ENCODE results near the gene CD28.

DNA sequence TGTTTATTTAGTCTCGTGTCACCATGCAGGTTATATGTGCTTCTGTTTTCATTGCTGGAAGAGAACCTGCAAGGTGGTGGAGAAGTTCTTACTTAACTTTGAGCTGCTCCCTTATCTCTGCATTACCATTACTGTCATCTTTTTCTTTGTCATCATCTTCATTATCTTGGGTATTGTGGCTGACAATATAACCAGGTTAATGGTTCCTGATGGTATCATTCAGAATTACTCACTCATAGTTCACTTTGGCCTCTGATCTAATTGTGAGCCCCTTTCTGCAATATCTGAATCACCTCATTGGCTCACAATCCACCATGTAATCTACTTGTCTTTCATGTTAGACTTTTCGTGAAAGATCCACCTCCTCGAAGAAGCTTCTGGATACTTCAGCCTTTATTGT is 5.0 kb downstream of the CD28 start:
- TF ChIP-seq, protein P1, sequence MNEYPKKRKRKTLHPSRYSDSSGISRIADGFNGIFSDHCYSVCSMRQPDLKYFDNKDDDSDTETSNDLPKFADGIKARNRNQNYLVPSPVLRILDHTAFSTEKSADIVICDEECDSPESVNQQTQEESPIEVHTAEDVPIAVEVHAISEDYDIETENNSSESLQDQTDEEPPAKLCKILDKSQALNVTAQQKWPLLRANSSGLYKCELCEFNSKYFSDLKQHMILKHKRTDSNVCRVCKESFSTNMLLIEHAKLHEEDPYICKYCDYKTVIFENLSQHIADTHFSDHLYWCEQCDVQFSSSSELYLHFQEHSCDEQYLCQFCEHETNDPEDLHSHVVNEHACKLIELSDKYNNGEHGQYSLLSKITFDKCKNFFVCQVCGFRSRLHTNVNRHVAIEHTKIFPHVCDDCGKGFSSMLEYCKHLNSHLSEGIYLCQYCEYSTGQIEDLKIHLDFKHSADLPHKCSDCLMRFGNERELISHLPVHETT (CRISPR knock-in tag; conservative IDR thresholded peaks at IDR 0.05 in 1 of 2, IDR thresholded peaks at IDR 0.05 in 1 of 2) = no peak
- TF ChIP-seq, protein P2, sequence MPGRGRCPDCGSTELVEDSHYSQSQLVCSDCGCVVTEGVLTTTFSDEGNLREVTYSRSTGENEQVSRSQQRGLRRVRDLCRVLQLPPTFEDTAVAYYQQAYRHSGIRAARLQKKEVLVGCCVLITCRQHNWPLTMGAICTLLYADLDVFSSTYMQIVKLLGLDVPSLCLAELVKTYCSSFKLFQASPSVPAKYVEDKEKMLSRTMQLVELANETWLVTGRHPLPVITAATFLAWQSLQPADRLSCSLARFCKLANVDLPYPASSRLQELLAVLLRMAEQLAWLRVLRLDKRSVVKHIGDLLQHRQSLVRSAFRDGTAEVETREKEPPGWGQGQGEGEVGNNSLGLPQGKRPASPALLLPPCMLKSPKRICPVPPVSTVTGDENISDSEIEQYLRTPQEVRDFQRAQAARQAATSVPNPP (IDR thresholded peaks at IDR 0.05; ENCODE audit: borderline replicate concordance, insufficient read depth, insufficient read length) = no peak
- TF ChIP-seq EZH2 (IDR thresholded peaks at IDR 0.05; ENCODE audit: borderline replicate concordance, low read depth, low read length) = no peak
- TF ChIP-seq BHLHE40 (IDR thresholded peaks at IDR 0.05; ENCODE audit: low read length) = no peak
- TF ChIP-seq, protein P3, sequence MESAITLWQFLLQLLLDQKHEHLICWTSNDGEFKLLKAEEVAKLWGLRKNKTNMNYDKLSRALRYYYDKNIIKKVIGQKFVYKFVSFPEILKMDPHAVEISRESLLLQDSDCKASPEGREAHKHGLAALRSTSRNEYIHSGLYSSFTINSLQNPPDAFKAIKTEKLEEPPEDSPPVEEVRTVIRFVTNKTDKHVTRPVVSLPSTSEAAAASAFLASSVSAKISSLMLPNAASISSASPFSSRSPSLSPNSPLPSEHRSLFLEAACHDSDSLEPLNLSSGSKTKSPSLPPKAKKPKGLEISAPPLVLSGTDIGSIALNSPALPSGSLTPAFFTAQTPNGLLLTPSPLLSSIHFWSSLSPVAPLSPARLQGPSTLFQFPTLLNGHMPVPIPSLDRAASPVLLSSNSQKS (CRISPR knock-in tag; IDR thresholded peaks at IDR 0.05) = no peak
- TF ChIP-seq, protein P4, sequence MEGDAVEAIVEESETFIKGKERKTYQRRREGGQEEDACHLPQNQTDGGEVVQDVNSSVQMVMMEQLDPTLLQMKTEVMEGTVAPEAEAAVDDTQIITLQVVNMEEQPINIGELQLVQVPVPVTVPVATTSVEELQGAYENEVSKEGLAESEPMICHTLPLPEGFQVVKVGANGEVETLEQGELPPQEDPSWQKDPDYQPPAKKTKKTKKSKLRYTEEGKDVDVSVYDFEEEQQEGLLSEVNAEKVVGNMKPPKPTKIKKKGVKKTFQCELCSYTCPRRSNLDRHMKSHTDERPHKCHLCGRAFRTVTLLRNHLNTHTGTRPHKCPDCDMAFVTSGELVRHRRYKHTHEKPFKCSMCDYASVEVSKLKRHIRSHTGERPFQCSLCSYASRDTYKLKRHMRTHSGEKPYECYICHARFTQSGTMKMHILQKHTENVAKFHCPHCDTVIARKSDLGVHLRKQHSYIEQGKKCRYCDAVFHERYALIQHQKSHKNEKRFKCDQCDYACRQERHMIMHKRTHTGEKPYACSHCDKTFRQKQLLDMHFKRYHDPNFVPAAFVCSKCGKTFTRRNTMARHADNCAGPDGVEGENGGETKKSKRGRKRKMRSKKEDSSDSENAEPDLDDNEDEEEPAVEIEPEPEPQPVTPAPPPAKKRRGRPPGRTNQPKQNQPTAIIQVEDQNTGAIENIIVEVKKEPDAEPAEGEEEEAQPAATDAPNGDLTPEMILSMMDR (IDR thresholded peaks at IDR 0.05 in 2 of 3, conservative IDR thresholded peaks at IDR 0.05 in 1 of 3; ENCODE audit: insufficient read depth in 2 of 3, low read depth in 1 of 3, low read length in 3 of 3) = no peak
- no peak for TF ChIP-seq SPI1 (IDR thresholded peaks at IDR 0.05; ENCODE audit: borderline replicate concordance, low read depth, low read length)
- TF ChIP-seq MAZ (CRISPR knock-in tag; conservative IDR thresholded peaks at IDR 0.05 in 1 of 2, IDR thresholded peaks at IDR 0.05 in 1 of 2) = no peak
- no peak for TF ChIP-seq HDAC3 (IDR thresholded peaks at IDR 0.05; ENCODE audit: borderline replicate concordance, partially characterized antibody)
- TF ChIP-seq YY1 (IDR thresholded peaks at IDR 0.05; ENCODE audit: borderline replicate concordance in 1 of 3, control insufficient read depth in 1 of 3, extremely low read depth in 1 of 3, insufficient read depth in 3 of 3, insufficient read length in 1 of 3, insufficient replicate concordance in 2 of 3, low read depth in 1 of 3, low read length in 2 of 3) = no peak
- TF ChIP-seq HMGN3 (IDR thresholded peaks at IDR 0.05; ENCODE audit: borderline replicate concordance, extremely low read depth, insufficient read length, low read depth, low read length) = no peak
- no peak for TF ChIP-seq MTA1 (IDR thresholded peaks at IDR 0.05; ENCODE audit: borderline replicate concordance)
- TF ChIP-seq, protein P5, sequence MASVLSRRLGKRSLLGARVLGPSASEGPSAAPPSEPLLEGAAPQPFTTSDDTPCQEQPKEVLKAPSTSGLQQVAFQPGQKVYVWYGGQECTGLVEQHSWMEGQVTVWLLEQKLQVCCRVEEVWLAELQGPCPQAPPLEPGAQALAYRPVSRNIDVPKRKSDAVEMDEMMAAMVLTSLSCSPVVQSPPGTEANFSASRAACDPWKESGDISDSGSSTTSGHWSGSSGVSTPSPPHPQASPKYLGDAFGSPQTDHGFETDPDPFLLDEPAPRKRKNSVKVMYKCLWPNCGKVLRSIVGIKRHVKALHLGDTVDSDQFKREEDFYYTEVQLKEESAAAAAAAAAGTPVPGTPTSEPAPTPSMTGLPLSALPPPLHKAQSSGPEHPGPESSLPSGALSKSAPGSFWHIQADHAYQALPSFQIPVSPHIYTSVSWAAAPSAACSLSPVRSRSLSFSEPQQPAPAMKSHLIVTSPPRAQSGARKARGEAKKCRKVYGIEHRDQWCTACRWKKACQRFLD (CRISPR knock-in tag; IDR thresholded peaks at IDR 0.05) = no peak

All from K562 (cell line).